BE2C (cell line): Measurements from ENCODE around the gene AMIGO3.

Source experiments
- DNase-seq: peaks from one replicate; pipeline ENCODE4 v3.0.0-alpha.2; 2020
- H3K27me3 ChIP-seq: fragments of 250-450 bp; sonication (Bioruptor Pico); 2 replicates; pipeline ENCODE4 v1.5.1; 2020; ENCODE audit warnings: mild to moderate bottlenecking
- H3K36me3 ChIP-seq: fragments of 250-450 bp; sonication (Bioruptor Pico); 2 replicates; pipeline ENCODE4 v1.5.1; 2020; ENCODE audit warnings: mild to moderate bottlenecking
- H3K4me1 ChIP-seq: fragments of 250-450 bp; sonication (Bioruptor Pico); 2 replicates; pipeline ENCODE4 v1.5.1; 2020
- H3K4me3 ChIP-seq: 2 replicates; pipeline ENCODE4 v1.5.1; 2011; ENCODE audit warnings: low read depth, low read length
- H3K9me3 ChIP-seq: fragments of 250-450 bp; sonication (Bioruptor Pico); 2 replicates; pipeline ENCODE4 v1.5.1; 2020
- CTCF ChIP-seq: IDR thresholded peaks from 2 replicates; pipeline ENCODE4 v1.5.1; 2012; ENCODE audit warnings: mild to moderate bottlenecking, low read depth, low read length

The AMIGO3 gene

DNA sequence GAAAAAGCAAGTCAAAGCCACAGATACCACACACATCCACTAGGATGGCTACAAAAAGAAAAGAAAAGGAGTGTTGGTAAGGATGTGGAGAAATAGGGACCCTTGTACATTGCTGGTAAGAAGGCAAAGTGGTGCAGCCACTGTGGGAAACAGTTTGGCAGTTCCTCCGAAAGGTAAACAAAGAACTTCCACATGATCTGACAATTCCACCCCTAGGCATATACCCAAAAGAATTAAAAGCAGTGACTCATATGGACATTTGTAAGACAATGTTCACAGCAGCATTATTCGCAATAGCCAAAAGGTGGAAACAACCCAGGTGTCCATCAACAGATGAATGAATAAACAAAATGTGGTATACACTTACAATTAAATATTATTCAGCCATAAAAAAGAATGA is 26.5 kb upstream of the AMIGO3 start:
- H3K9me3 ChIP-seq: no peaks in the 10 kb centered on the region
- H3K27me3 ChIP-seq: no peaks in the 10 kb centered on the region
- no peak overlapping the region for H3K4me3 ChIP-seq
- H3K36me3 ChIP-seq: no peaks in the 10 kb centered on the region; the same call in 1 of the 2 replicates
- no peak for TF ChIP-seq CTCF
- no peaks in the 10 kb centered on the region for H3K4me1 ChIP-seq
- no peak for DNase-seq

- Histone ChIP-seq H3K36me3 (peaks cover 12% of the 10 kb centered on the region), H3K4me3 (no peak overlapping the region), H3K9me3 (no peaks in the 10 kb centered on the region), H3K4me1 (no peaks in the 10 kb centered on the region), H3K27me3 (no peaks in the 10 kb centered on the region)
- DNase-seq: no peak
- TF ChIP-seq CTCF: no peak
These were observed 20.9 kb upstream of the AMIGO3 start for GRCh38 chr3:49740427-49740826.

- H3K36me3 ChIP-seq: peaks cover 15% of the 10 kb centered on the region
- no peak for TF ChIP-seq CTCF
- no peaks in the 10 kb centered on the region for H3K4me1 ChIP-seq
- H3K4me3 ChIP-seq: no peak overlapping the region
- no peaks in the 10 kb centered on the region for H3K27me3 ChIP-seq
- DNase-seq: no peak
- no peaks in the 10 kb centered on the region for H3K9me3 ChIP-seq
These were observed 18.7 kb upstream of the AMIGO3 start for GRCh38 chr3:49738067-49738713.

GRCh38 chr3:49734752-49735151 is 15.3 kb upstream of the AMIGO3 start:
- Histone ChIP-seq H3K27me3 (no peaks in the 10 kb centered on the region), H3K4me3 (no peak overlapping the region), H3K36me3 (peaks cover 15% of the 10 kb centered on the region), H3K4me1 (no peaks in the 10 kb centered on the region), H3K9me3 (no peaks in the 10 kb centered on the region)
- no peak for TF ChIP-seq CTCF
- no peak for DNase-seq

DNA sequence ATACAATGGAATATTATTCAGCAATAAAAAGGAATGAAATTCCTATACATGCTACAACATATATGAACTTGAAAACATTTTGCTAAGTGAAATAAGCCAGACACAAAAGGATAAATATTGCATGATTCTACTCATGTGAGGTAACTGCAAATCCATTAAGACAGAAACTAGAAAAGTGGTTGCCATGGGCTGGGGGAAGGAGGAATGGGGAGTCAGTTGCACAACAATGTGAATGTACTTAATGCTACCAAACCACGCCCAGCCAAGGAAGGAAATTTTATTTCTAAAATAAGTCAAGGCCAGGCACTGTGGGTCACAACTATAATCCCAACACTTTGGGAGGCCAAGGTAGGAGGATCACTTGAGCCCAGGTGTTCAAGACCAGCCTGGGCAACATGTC is 14.1 kb upstream of the AMIGO3 start:
- H3K9me3 ChIP-seq: no peaks in the 10 kb centered on the region
- H3K27me3 ChIP-seq: no peaks in the 10 kb centered on the region
- H3K4me1 ChIP-seq: no peaks in the 10 kb centered on the region
- H3K36me3 ChIP-seq: peaks cover 15% of the 10 kb centered on the region
- no peak overlapping the region for H3K4me3 ChIP-seq
- TF ChIP-seq CTCF: no peak
- no peak for DNase-seq

DNA sequence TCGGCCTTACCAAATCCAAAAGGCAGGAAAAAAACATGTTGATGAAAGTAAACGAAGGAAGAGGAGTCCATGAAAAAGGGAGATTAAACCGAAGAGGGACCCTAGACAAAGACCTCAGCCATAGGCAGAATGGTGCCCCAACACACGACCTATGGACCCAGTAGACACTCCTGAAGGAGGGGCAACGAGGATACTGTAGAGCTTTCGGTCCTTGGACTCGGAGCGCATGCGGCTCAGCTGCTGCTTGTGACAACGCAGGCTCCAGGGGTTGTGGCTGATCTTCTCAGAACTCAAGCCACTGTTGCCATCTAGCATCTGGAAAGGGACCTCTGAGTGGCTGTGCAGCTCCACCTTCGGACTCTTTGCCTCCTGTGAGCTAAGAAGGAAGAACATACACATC is 13.1 kb upstream of the AMIGO3 start:
- H3K9me3 ChIP-seq: no peaks in the 10 kb centered on the region
- no peaks in the 10 kb centered on the region for H3K27me3 ChIP-seq
- no peak for DNase-seq
- H3K36me3 ChIP-seq: peaks cover 8% of the 10 kb centered on the region
- TF ChIP-seq CTCF: no peak
- no peaks in the 10 kb centered on the region for H3K4me1 ChIP-seq
- no peak overlapping the region for H3K4me3 ChIP-seq
